ENCODE data around the gene STOX2.
"Not testable (repeated sequence)": the region's sequence is repeated elsewhere in the genome, so short reads cannot be mapped to it uniquely, and the experiment has no call there.

STOX2 gene

GRCh38 chr4:184019667-184020623 is 114.8 kb downstream of the STOX2 start:
- FAIRE-seq: no peak

GRCh38 chr4:184021389-184021788 is 116.3 kb downstream of the STOX2 start:
- DNase-seq (ENCODE audit: low spot score) (no peak), FAIRE-seq (no peak)

More at GRCh38 chr4:184019667-184020623, 114.8 kb downstream of the STOX2 start:
- DNase-seq (ENCODE audit: low spot score): no peak

GRCh38 chr4:184022679-184023383 is 117.7 kb downstream of the STOX2 start:
- DNase-seq (ENCODE audit: low spot score) (no peak), FAIRE-seq (no peak)

- FAIRE-seq: no peak
- DNase-seq (ENCODE audit: low spot score): no peak
Measured at GRCh38 chr4:184024637-184025036, 119.5 kb downstream of the STOX2 start.

- FAIRE-seq: no peak
- DNase-seq (ENCODE audit: low spot score): no peak
Measured at GRCh38 chr4:184028561-184029374, 123.7 kb downstream of the STOX2 start.

GRCh38 chr4:184030036-184030435 is 124.9 kb downstream of the STOX2 start:
- FAIRE-seq (no peak), DNase-seq (ENCODE audit: low spot score) (no peak)

GRCh38 chr4:184030764-184031163 is 125.7 kb downstream of the STOX2 start:
- DNase-seq (ENCODE audit: low spot score): no peak
- FAIRE-seq: no peak

GRCh38 chr4:184032091-184032490 is 127.0 kb downstream of the STOX2 start:
- no peak for FAIRE-seq
- DNase-seq (ENCODE audit: low spot score): no peak

- no peak for DNase-seq (ENCODE audit: low spot score)
- no peak for FAIRE-seq
Measured at GRCh38 chr4:184039963-184040383, 134.9 kb downstream of the STOX2 start.

GRCh38 chr4:184041156-184041555 is 136.0 kb downstream of the STOX2 start:
- no peak for FAIRE-seq

GRCh38 chr4:184046148-184046547 is 141.0 kb downstream of the STOX2 start:
- DNase-seq (ENCODE audit: low spot score) (no peak), FAIRE-seq (no peak)

More at GRCh38 chr4:184041156-184041555, 136.0 kb downstream of the STOX2 start:
- DNase-seq (ENCODE audit: low spot score): no peak

- not testable (repeated sequence) for FAIRE-seq; DNase-seq (ENCODE audit: low spot score)
Measured at GRCh38 chr4:184051262-184051661, 146.2 kb downstream of the STOX2 start.

- FAIRE-seq (no peak), DNase-seq (ENCODE audit: low spot score) (no peak)
Measured at GRCh38 chr4:184052616-184053015, 147.5 kb downstream of the STOX2 start.

GRCh38 chr4:184053434-184053833 is 148.3 kb downstream of the STOX2 start:
- DNase-seq (ENCODE audit: low spot score): no peak
- no peak for FAIRE-seq

GRCh38 chr4:184056877-184057276 is 151.8 kb downstream of the STOX2 start:
- DNase-seq (ENCODE audit: low spot score) (no peak), FAIRE-seq (no peak)

- DNase-seq (ENCODE audit: low spot score) (no peak), FAIRE-seq (no peak)
Measured at GRCh38 chr4:184058026-184058425, 152.9 kb downstream of the STOX2 start.

GRCh38 chr4:184059099-184059498 is 154.0 kb downstream of the STOX2 start:
- FAIRE-seq (no peak), DNase-seq (ENCODE audit: low spot score) (no peak)

- FAIRE-seq (no peak), DNase-seq (ENCODE audit: low spot score) (no peak)
Measured at GRCh38 chr4:184061582-184061981, 156.5 kb downstream of the STOX2 start.

GRCh38 chr4:184062769-184063168 is 157.7 kb downstream of the STOX2 start:
- no peak for DNase-seq (ENCODE audit: low spot score)
- no peak for FAIRE-seq

- FAIRE-seq (no peak), DNase-seq (ENCODE audit: low spot score) (no peak)
Measured at GRCh38 chr4:184064877-184065276, 159.8 kb downstream of the STOX2 start.

- peak; percentile 81 for FAIRE-seq
Measured at GRCh38 chr4:184066584-184067300, 161.6 kb downstream of the STOX2 start.

More at GRCh38 chr4:184066584-184067300, 161.6 kb downstream of the STOX2 start:
- DNase-seq (ENCODE audit: low spot score): peak; percentile 4
